ENCODE measurements around the gene TMC8. TPM values are rescaled to one million over a fixed set of nuclear protein-coding genes. Genes with fewer than 3 reads are reported as not detected.

TMC8 gene
- total RNA-seq, 1 experiment from 2014 or later, result 0.32 TPM

GRCh38 chr17:78106211-78106610, 24.4 kb upstream of the TMC8 start:
- H3K4me3 ChIP-seq (ENCODE audit: low read depth, low read length, poor library complexity, severe bottlenecking), result no peak overlapping the region
- intact Hi-C loops (cut with micrococcal nuclease; ENCODE audit: unreplicated experiment), result no loop called here
- BruUV-seq (replicated peaks), result TSS peak; percentile 21
- no peak for TF ChIP-seq CTCF (conservative IDR thresholded peaks at IDR 0.05; ENCODE audit: low read depth, low read length)
- no peak for TF ChIP-seq EZH2 (IDR thresholded peaks at IDR 0.05; ENCODE audit: borderline replicate concordance, low read depth, low read length, poor library complexity, severe bottlenecking)
- DNase-seq (ENCODE audit: low spot score), result no peak
- no peak overlapping the region for H3K27ac ChIP-seq (ENCODE audit: low read depth, low read length, poor library complexity, severe bottlenecking)
- ChIA-PET POLR2A (ENCODE audit: low non-redundant PET) (interaction anchor here (0.7 kb wide), 1 partner anchor 372 kb away, joined by 7 read pairs; no protein-coding TSS in a partner anchor), CTCF (no interaction called here)
- H3K9me3 ChIP-seq (ENCODE audit: low read depth, low read length, poor library complexity, severe bottlenecking), result no peaks in the 10 kb centered on the region
- H3K36me3 ChIP-seq (ENCODE audit: insufficient read depth, low read length, poor library complexity, severe bottlenecking), result peaks cover 12% of the 10 kb centered on the region
- no peaks in the 10 kb centered on the region for H3K27me3 ChIP-seq (replicated peaks; ENCODE audit: insufficient read depth, low read depth, low read length, poor library complexity)
- H3K4me1 ChIP-seq (ENCODE audit: insufficient read depth, low read length, poor library complexity, severe bottlenecking), result no peaks in the 10 kb centered on the region

- H3K27ac ChIP-seq (ENCODE audit: low read depth, low read length, poor library complexity, severe bottlenecking), result no peak overlapping the region
- H3K27me3 ChIP-seq (replicated peaks; ENCODE audit: insufficient read depth, low read depth, low read length, poor library complexity), result no peaks in the 10 kb centered on the region
- intact Hi-C loops (cut with micrococcal nuclease; ENCODE audit: unreplicated experiment), result no loop called here
- BruUV-seq (replicated peaks), result no TSS peak
- no peaks in the 10 kb centered on the region for H3K9me3 ChIP-seq (ENCODE audit: low read depth, low read length, poor library complexity, severe bottlenecking)
- no peak overlapping the region for H3K4me3 ChIP-seq (ENCODE audit: low read depth, low read length, poor library complexity, severe bottlenecking)
- ChIA-PET POLR2A (ENCODE audit: low non-redundant PET) (no interaction called here), CTCF (no interaction called here)
- no peak for DNase-seq (ENCODE audit: low spot score)
- no peak for TF ChIP-seq CTCF (conservative IDR thresholded peaks at IDR 0.05; ENCODE audit: low read depth, low read length)
- TF ChIP-seq EZH2 (IDR thresholded peaks at IDR 0.05; ENCODE audit: borderline replicate concordance, low read depth, low read length, poor library complexity, severe bottlenecking), result no peak
- H3K4me1 ChIP-seq (ENCODE audit: insufficient read depth, low read length, poor library complexity, severe bottlenecking), result no peaks in the 10 kb centered on the region
- peaks cover 7% of the 10 kb centered on the region for H3K36me3 ChIP-seq (ENCODE audit: insufficient read depth, low read length, poor library complexity, severe bottlenecking)
Measured at GRCh38 chr17:78107457-78107856, 23.1 kb upstream of the TMC8 start.

GRCh38 chr17:78107976-78108725, 22.4 kb upstream of the TMC8 start:
- intact Hi-C loops (cut with micrococcal nuclease; ENCODE audit: unreplicated experiment), result no loop called here
- H3K27ac ChIP-seq (ENCODE audit: low read depth, low read length, poor library complexity, severe bottlenecking), result no peak overlapping the region
- CTCF ChIA-PET, result no interaction called here
- DNase-seq (ENCODE audit: low spot score), result no peak
- no peak for TF ChIP-seq CTCF (conservative IDR thresholded peaks at IDR 0.05; ENCODE audit: low read depth, low read length)
- TF ChIP-seq EZH2 (IDR thresholded peaks at IDR 0.05; ENCODE audit: borderline replicate concordance, low read depth, low read length, poor library complexity, severe bottlenecking), result no peak
- POLR2A ChIA-PET (ENCODE audit: low non-redundant PET), result no interaction called here
- H3K36me3 ChIP-seq (ENCODE audit: insufficient read depth, low read length, poor library complexity, severe bottlenecking), result peaks cover 7% of the 10 kb centered on the region
- no peak overlapping the region for H3K4me3 ChIP-seq (ENCODE audit: low read depth, low read length, poor library complexity, severe bottlenecking)
- H3K4me1 ChIP-seq (ENCODE audit: insufficient read depth, low read length, poor library complexity, severe bottlenecking), result no peaks in the 10 kb centered on the region
- H3K27me3 ChIP-seq (replicated peaks; ENCODE audit: insufficient read depth, low read depth, low read length, poor library complexity), result no peaks in the 10 kb centered on the region
- H3K9me3 ChIP-seq (ENCODE audit: low read depth, low read length, poor library complexity, severe bottlenecking), result no peaks in the 10 kb centered on the region
- no TSS peak for BruUV-seq (replicated peaks)
